HEK293T (cell line): Measurements from ENCODE around the gene AP2A2.

Experiments used
- CTCF ChIA-PET: fragments of 350-600 bp; formaldehyde crosslinking; extraction: SDS; loops from one replicate; lab custom pipeline; 2021; ENCODE audit warnings: antibody characterized with exemption, inconsistent platforms; lab: Yijun Ruan, JAX
- POLR2A ChIA-PET: fragments of 350-600 bp; formaldehyde crosslinking; extraction: SDS; loops from one replicate; lab custom pipeline; 2020; ENCODE audit warnings: antibody characterized with exemption, inconsistent platforms; lab: Yijun Ruan, JAX
- DNase-seq: peaks from one replicate; pipeline ENCODE4 v3.0.0; 2012; ENCODE audit warnings: mixed read lengths; ENCODE audit errors: extremely low spot score
- ARNT ChIP-seq: fragments of 450-650 bp; IDR thresholded peaks from 2 replicates; pipeline ENCODE4 v1.6.1; 2017; ENCODE audit warnings: mild to moderate bottlenecking
- BHLHE40 ChIP-seq: fragments of 450-650 bp; IDR thresholded peaks from 2 replicates; pipeline ENCODE4 v1.6.1; 2016; ENCODE audit warnings: mild to moderate bottlenecking, moderate library complexity, borderline replicate concordance
- CTBP1 ChIP-seq: fragments of 450-650 bp; IDR thresholded peaks from 2 replicates; pipeline ENCODE4 v1.6.1; 2016; ENCODE audit warnings: borderline replicate concordance
- ELF4 ChIP-seq: fragments of 450-650 bp; IDR thresholded peaks from 2 replicates; pipeline ENCODE4 v1.6.1; 2017; ENCODE audit warnings: antibody characterized with exemption
- FOXA1 ChIP-seq: fragments of 450-650 bp; IDR thresholded peaks from 2 replicates; pipeline ENCODE4 v1.6.1; 2016; ENCODE audit warnings: mild to moderate bottlenecking
- FOXK2 ChIP-seq: fragments of 450-650 bp; IDR thresholded peaks from 2 replicates; pipeline ENCODE4 v1.6.1; 2016; ENCODE audit warnings: mild to moderate bottlenecking
- FOXM1 ChIP-seq: fragments of 450-650 bp; IDR thresholded peaks from 2 replicates; pipeline ENCODE4 v1.6.1; 2017; ENCODE audit warnings: mild to moderate bottlenecking, borderline replicate concordance
- HDGF ChIP-seq: fragments of 450-650 bp; IDR thresholded peaks from 2 replicates; pipeline ENCODE4 v1.6.1; 2017; ENCODE audit warnings: antibody characterized with exemption, borderline replicate concordance
- L3MBTL2 ChIP-seq: fragments of 450-650 bp; conservative IDR thresholded peaks from 2 replicates; pipeline ENCODE4 v1.6.1; 2016; ENCODE audit warnings: mild to moderate bottlenecking
- LEF1 ChIP-seq: fragments of 450-650 bp; IDR thresholded peaks from 2 replicates; pipeline ENCODE4 v1.6.1; 2017; ENCODE audit warnings: mild to moderate bottlenecking, borderline replicate concordance
- NFRKB ChIP-seq: fragments of 450-650 bp; IDR thresholded peaks from 2 replicates; pipeline ENCODE4 v1.6.1; 2016; ENCODE audit warnings: mild to moderate bottlenecking, moderate library complexity
- SP1 ChIP-seq: fragments of 450-650 bp; IDR thresholded peaks from 2 replicates; pipeline ENCODE4 v1.6.1; 2017
- SUZ12 ChIP-seq: fragments of 450-650 bp; IDR thresholded peaks from 2 replicates; pipeline ENCODE4 v1.6.1; 2016; ENCODE audit warnings: mild to moderate bottlenecking
- TARDBP ChIP-seq: fragments of 450-650 bp; IDR thresholded peaks from 2 replicates; pipeline ENCODE4 v1.6.1; 2016
- ZNF384 ChIP-seq: fragments of 450-650 bp; IDR thresholded peaks from 2 replicates; pipeline ENCODE4 v1.6.1; 2016
- TF ChIP-seq, protein P1 (sequence below): fragments of 450-650 bp; IDR thresholded peaks from 2 replicates; pipeline ENCODE4 v1.6.1; 2016

Gene AP2A2

GRCh38 chr11:1017269-1018005 lies 91.8 kb downstream of the AP2A2 start:
- DNase-seq: peak; percentile 32
- ChIA-PET POLR2A (no interaction called here), CTCF (no interaction called here)
- TF ChIP-seq SUZ12 (no peak), HDGF (no peak), SP1 (no peak), L3MBTL2 (no peak)

- POLR2A ChIA-PET: no interaction called here
- DNase-seq: no peak
- TF ChIP-seq ELF4 (no peak), FOXK2 (no peak), NFRKB (no peak), LEF1 (no peak), SP1 (no peak), HDGF (no peak), FOXA1 (no peak), TARDBP (no peak), SUZ12 (no peak), BHLHE40 (no peak), CTBP1 (no peak), ZNF384 (no peak), FOXM1 (no peak), ARNT (no peak), L3MBTL2 (no peak)
- TF ChIP-seq, protein P1, sequence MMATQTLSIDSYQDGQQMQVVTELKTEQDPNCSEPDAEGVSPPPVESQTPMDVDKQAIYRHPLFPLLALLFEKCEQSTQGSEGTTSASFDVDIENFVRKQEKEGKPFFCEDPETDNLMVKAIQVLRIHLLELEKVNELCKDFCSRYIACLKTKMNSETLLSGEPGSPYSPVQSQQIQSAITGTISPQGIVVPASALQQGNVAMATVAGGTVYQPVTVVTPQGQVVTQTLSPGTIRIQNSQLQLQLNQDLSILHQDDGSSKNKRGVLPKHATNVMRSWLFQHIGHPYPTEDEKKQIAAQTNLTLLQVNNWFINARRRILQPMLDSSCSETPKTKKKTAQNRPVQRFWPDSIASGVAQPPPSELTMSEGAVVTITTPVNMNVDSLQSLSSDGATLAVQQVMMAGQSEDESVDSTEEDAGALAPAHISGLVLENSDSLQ: no peak
- CTCF ChIA-PET: no interaction called here
These were observed 92.4 kb downstream of the AP2A2 start for GRCh38 chr11:1018091-1018490.

- POLR2A ChIA-PET: interaction anchor here (0.5 kb wide), 1 partner anchor 187 kb away, joined by 3 read pairs; no protein-coding TSS in a partner anchor
- DNase-seq: no peak
- CTCF ChIA-PET: no interaction called here
- TF ChIP-seq ELF4 (no peak), NFRKB (no peak), LEF1 (no peak), SP1 (no peak), FOXK2 (no peak), ZNF384 (no peak), TARDBP (no peak), ARNT (no peak)
These were observed 93.7 kb downstream of the AP2A2 start for GRCh38 chr11:1019321-1019910.

DNA sequence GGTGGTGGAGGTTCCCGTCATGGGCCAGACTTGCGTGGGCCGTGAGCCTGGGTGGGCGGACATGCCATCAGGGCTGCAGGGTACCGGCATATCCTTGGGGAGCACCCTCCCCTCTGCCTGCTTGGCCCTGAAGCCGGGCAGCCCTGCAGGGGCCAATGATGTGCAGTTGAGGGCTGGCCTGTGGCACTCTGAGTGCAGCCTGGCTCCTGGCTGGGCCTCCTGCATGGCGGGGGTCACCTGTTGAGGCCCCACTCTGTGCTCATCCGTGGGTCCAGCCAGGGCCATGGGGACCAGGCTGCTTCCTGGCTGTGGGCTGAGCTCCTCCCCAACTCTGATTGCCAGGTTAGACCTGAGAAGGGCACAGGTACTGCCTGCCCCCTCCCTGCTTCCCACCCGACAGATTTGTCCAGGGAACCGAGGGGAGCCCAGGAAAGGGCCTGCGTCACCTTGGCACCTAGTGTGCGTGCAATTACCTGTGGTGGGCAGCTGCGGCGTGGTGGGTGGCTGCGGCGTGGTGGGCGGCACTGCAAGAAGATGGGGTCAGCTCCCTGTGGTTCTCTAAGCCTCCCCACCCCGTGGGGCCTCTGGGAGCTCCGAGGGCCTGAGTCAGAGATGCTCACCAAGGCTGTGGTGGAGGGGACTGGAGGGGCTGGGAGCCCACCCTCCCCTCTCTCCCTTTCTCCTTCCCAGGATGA lies 94.7 kb downstream of the AP2A2 start:
- CTCF ChIA-PET: no interaction called here
- no peak for TF ChIP-seq FOXM1
- TF ChIP-seq L3MBTL2: no peak
- TF ChIP-seq SP1: no peak
- DNase-seq: no peak
- POLR2A ChIA-PET: no interaction called here

DNA sequence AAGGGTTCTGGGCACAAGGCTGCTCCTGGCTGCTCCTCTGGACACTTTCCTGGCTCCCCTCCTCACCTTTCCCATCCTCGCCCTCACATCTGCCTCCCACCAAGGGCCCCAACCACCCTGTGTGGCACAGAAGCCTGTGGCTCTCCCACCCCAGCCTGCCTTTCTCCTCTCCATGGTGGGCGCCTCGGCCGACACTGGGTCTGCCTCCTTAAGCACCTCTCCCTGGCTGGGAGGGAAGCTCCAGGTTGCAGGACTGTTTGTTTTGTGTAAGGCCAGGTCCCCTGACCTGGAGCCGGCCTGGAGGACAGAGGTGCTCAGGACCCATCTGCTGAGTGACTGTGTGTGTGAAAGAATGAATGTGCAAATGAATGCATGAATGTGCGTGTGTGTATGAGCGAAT lies 96.7 kb downstream of the AP2A2 start:
- ChIA-PET POLR2A (no interaction called here), CTCF (no interaction called here)
- no peak for TF ChIP-seq HDGF
- TF ChIP-seq TARDBP: no peak
- TF ChIP-seq, protein P1: no peak
- TF ChIP-seq ELF4: no peak
- TF ChIP-seq CTBP1: no peak
- no peak for DNase-seq

- no peak for DNase-seq
- ChIA-PET POLR2A (no interaction called here), CTCF (no interaction called here)
- TF ChIP-seq CTBP1: no peak
- TF ChIP-seq BHLHE40: no peak
- TF ChIP-seq ELF4: no peak
- TF ChIP-seq ARNT: no peak
- TF ChIP-seq TARDBP: no peak
- no peak for TF ChIP-seq SP1
- no peak for TF ChIP-seq L3MBTL2
- TF ChIP-seq FOXA1: no peak
- no peak for TF ChIP-seq FOXM1
- no peak for TF ChIP-seq ZNF384
- no peak for TF ChIP-seq FOXK2
These were observed 97.5 kb downstream of the AP2A2 start for GRCh38 chr11:1022908-1023810.
